HG03139 (cell line): Measurements from ENCODE around the gene CDKN2AIP.
"Not testable (repeated sequence)": the region's sequence is repeated elsewhere in the genome, so short reads cannot be mapped to it uniquely, and the experiment has no call there.

Experiments used
- ATAC-seq: cut with Tn5 transposase; IDR thresholded peaks from one replicate; pipeline ENCODE4 v1.9.1; 2021; ENCODE audit not compliant: unreplicated experiment

The CDKN2AIP gene

DNA sequence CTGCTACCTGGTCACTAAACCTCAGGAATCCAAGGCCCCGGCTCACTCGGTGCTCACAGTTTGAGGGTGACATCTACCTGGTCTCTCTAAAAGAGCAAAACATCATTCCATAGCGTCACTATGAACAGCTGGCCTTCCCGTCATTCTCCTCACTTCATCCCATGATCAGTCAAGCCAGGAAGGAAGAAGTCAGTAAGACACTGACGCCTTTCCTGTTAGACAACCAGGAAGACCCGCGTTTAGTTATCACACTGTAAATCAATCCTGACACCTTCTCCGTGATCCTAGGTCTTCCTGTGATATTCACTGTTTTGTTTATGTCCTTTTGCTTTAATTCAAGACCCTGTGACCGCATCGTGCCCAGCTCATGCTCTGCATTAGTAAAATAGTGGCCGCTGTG is 31.6 kb upstream of the CDKN2AIP start:
- ATAC-seq: no peak

- no peak for ATAC-seq
Measured at GRCh38 chr4:183413234-183414200, 30.9 kb upstream of the CDKN2AIP start.

- ATAC-seq: no peak
Measured at GRCh38 chr4:183416879-183417755, 27.3 kb upstream of the CDKN2AIP start.

DNA sequence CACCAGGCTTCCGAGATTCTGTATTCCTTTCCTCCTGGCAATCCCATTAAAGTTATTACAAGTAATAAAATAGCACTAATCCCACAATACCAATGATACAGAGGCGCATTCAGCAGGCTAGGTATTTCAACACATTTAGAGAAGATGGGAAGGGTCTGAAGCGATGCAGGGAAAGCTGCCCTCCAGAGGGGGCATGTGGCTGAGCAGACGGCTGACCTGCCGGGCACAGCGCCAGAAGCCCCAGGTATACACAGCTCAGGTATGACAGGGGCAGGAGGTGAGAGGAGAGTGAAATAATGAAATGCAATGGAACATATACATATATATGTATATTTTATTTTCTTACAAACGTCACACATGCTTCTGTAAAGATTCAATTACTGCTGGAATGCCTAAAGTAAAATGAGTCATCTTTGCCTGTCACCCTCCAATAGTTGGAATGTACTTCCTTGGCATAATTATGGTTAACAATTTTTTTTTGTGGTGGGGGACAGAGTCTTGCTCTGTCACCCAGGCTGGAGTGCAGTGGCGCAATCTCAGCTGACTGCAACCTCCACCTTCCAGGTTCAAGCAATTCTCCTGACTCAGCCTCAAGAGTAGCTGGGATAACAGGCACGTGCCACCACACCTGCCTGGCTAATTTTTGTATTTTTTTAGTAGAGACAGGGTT is 21.3 kb upstream of the CDKN2AIP start:
- ATAC-seq: no peak

DNA sequence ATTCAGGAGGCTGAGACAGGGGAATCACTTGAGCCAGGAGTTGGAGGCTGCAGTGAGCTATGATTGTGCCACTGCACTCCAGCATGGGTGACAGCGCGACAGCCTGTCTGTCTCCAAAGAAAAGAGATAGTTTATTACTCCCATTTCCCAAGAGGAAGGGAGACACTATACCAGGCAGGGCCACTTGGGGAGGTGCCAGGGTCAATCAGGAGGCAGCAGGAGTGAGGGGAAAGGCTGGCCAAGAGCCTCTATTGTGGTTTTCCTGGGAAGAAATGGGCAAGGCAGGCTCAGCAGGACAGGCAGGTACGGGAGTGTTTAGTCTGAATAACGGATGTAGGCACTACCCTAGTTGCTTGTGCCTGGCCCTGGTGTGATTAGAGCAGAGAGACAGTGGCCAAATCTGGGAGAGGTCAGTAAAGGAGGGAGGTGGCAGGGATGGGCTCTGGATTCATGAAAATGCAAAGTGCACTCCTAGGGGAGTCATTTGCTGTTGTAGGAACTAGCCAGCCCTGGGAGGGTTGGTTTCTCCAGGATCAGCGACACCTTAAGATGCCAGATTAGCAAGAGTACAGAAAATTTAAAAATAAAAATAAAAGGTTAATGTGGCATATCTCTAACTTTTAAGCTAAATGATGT is 20.2 kb upstream of the CDKN2AIP start:
- ATAC-seq: no peak

GRCh38 chr4:183426507-183426906 is 17.9 kb upstream of the CDKN2AIP start:
- ATAC-seq: no peak

DNA sequence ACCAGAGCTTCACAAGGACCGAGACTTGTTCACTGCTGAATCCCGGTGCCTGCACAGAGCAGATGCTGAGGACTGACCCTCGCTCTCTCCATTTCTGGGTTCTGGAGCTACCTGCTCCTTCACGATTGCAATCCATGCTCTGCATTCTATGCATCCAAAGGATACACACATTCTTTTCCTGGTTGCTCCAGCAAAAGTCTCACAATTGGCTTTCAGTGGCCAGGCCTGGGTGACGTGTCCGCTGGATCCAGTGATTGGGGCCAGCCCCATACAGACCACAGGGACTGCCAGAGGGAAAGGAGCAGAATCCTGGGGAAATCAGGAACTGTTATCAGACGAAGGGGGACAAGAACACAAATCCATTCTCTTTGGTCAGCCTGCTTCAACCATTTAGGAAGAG is 14.9 kb upstream of the CDKN2AIP start:
- no peak for ATAC-seq

DNA sequence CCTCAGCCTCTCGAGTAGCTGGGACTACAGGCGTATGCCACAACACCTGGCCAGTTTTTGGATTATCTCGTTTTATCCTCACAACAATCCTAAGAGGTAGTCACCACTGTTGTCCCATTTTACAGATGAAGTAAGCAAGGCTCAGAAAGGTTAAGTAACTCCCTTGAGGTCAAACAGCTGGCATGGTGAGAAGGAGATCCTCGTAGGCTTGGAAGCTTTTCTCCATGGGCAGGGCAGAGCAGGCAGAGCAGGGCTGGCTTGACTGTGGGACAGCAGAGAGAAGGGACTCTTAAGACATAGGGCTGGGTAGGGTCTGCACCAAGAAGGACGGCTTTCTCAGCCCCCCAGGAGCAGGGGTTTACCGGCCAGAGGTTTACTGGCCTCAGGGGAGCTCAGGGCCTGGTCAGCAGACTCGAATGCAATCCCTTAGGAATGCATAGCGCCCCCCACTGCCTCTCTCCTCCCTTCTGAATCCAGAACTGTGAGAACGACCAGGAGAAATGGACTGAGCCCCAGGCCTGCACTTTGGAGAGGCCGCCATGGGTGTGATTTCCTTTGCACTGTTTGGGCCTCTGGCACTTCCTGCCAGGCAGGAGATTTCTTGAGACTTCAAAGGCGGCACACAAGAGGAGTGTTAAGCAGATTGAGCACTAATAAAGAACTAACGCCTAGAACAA is 14.0 kb upstream of the CDKN2AIP start:
- ATAC-seq: no peak

DNA sequence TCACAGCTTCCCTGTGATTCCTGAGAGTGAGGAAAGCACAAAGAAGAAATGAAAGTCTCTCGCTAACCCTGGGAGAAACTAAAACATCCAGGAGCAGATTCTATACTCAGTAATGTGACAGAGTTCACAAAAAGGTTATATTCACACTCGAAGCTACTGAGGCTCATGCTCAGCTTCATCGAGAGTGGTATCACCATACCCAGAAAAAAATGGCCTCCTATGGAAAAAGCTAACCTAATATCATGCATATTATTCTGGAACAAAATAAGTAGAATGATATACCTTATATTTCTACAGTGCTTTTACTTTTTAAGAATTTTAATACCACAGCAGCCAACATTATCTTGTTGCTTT is 13.5 kb upstream of the CDKN2AIP start:
- no peak for ATAC-seq

GRCh38 chr4:183431614-183432013 is 12.8 kb upstream of the CDKN2AIP start:
- ATAC-seq: no peak

DNA sequence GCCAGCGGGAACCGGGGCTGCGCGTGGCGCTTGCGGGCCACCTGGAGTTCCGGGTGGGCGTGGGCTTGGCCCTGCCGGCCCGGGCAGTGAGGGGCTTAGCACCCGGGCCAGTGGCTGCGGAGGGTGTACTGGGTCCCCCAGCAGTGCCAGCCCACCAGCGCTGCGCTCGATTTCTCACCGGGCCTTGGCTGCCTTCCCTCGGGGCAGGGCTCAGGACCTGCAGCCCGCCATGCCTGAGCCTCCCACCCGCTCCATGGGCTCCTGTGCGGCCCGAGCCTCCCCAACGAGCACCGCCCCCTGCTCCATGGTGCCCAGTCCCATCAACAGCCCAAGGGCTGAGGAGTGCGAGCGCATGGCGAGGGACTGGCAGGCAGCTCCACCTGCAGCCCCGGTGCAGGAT is 11.3 kb upstream of the CDKN2AIP start:
- not testable (repeated sequence) for ATAC-seq

GRCh38 chr4:183434264-183434663 is 10.2 kb upstream of the CDKN2AIP start:
- ATAC-seq: no peak

- ATAC-seq: no peak
Measured at GRCh38 chr4:183434666-183435190, 9.7 kb upstream of the CDKN2AIP start.

GRCh38 chr4:183435803-183436202 is 8.6 kb upstream of the CDKN2AIP start:
- ATAC-seq: no peak

- ATAC-seq: no peak
Measured at GRCh38 chr4:183436417-183436816, 8.0 kb upstream of the CDKN2AIP start.

DNA sequence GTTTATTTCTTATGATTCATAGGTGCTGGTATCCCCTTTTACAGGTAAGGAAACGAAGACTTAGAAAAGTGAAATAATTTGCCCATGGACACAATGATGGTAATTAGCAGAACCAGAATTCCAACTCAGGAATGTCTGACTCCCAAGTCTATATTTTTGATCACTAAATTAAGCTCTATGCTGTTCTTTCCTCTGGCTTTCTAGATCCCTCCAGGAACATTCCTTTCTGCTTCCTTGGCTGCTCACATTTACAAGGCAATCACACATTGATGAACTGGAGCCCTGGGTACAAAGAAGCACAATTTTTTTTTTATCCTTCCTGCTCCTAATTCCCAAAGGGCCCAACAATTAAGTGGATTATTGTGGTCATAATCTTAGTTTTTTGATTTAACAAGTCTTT is 7.0 kb upstream of the CDKN2AIP start:
- ATAC-seq: no peak

- ATAC-seq: no peak
Measured at GRCh38 chr4:183438458-183439113, 5.8 kb upstream of the CDKN2AIP start.

DNA sequence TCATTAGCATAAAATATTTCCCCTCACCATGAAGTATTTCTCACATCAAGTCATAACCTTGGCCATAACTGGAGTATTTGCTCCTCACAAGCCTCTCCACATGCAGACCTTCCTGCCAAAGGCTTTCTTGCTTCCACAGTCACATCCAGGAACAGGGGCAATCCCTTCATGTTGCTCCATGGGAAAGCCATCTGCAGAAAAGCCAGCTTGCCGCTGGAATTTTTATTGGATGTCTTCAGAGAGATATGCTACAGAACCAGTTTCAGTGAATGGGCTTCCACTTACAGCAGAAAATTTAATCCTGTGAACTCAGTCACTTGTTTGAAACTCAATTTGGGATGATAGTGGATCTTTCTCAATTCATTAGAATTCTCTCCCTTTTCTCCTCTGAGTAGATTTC is 3.2 kb upstream of the CDKN2AIP start:
- no peak for ATAC-seq

DNA sequence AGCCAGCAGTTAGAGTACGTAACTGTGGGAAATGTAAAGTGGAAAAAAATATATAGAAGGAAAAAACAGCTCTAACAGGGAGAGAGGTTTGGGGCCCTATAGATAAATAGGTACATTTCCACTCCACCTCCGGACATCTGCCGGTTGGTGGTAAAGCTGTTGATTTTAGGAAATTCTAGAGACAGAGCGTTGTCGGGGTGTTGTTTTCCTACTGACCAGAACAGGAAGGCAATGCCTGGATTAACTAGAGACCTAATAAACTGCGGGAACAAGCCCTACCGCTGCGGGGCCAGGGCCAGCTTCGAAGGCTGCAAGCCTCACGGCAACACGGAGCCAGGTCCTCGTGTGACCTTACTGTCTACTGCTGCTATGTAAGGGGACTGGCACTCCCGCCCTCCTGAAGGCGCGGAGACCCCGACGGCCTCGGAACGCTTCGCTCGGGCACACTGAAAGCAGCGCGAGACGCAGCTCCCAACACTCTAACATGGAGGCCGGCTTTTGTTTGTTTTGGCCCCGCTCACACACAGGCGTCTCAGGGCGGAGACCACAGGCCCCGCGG is 702 bp upstream of the CDKN2AIP start:
- peak; percentile 19 for ATAC-seq
